Cortex of kidney (tissue), 1 donor: ENCODE data around the gene PCSK7.
"Not testable (repeated sequence)": the region's sequence is repeated elsewhere in the genome, so short reads cannot be mapped to it uniquely, and the experiment has no call there.

Source experiments
- DNase-seq: peaks from one replicate; lab custom pipeline; 2025; lab: John Stamatoyannopoulos, UW

Gene PCSK7

GRCh38 chr11:117197516-117198456, 34.1 kb downstream of the PCSK7 start:
- DNase-seq, result no peak

GRCh38 chr11:117197006-117197405, 34.9 kb downstream of the PCSK7 start:
- DNase-seq, result no peak

GRCh38 chr11:117195761-117196160, 36.1 kb downstream of the PCSK7 start:
- DNase-seq, result no peak

DNA sequence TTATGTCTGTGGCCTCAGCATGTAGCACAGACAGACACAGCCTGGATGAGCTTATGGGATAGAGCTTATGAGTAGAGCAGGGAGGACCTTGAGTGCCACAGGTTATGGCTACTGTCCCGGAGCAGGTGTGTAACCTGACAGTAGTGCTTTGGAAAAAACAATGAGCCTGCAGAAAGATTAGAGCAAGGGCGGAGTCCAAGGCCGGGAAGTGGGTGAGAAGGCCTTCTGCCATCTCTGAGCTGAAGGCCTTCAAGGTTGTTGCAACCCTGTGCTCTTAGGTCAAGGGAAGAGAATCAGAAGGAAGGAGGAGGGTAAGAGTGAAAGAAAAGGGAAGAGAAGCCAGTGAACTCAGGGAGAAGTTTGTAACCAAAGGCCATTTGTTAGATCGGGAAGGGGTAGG, 36.6 kb downstream of the PCSK7 start:
- DNase-seq, result no peak

DNA sequence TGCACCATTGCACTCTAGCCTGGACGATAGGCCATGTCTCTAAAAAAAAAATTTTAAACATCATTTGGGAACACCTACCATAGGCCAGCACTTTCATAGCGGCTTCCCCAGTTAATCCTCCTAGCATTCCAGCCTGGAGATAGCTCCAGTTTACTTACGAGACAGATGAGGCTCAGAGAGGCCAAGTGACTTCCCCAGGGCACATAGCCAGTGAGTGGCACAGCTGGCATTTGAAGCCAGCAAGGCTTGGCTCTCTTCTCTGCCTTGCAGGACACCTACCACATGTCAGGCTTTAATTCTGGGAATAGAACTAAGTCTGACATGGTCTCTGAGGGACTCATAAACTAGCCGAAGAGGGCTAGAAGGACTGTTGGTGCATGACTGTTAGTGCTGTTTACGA, 37.6 kb downstream of the PCSK7 start:
- DNase-seq, result no peak

DNA sequence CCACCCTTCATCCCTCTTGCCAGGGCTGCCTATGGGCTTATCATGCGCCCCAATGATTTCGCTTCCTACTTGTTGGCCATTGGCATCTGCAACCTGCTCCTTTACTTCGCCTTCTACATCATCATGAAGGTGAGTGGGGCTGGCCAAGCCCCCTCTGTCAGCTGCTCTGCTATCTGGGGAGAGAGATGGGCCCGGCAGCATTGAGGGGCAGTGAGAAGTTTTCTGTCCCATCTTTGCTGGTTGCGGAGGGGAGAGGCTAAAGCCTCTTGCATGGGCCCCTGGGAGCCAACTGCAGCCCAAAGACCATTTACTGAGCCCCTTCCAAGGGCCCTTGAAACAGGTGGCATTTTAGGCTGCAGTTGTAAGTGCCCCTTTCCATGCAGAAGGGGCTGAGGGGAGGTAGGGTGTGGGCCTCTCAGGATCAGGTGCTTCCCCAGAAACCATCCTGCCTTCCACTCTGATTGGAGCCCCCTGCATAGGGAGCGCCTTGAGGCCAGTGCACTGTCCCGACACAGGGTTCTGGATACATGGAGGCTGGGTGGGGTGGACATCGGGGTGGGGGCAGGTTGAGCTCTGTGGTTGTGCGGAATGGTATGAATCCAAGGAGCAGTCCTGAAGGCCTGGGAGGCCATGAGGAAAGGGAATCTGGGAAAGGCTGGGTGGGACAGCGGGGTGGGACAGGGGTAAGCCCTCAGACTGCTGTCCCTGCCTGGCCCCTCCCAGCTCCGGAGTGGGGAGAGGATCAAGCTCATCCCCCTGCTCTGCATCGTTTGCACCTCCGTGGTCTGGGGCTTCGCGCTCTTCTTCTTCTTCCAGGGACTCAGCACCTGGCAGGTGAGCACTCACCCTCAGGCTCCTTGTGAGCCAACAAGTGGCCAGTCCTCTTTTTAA, 38.5 kb downstream of the PCSK7 start:
- no peak for DNase-seq

GRCh38 chr11:117192401-117192875, 39.4 kb downstream of the PCSK7 start:
- no peak for DNase-seq

DNA sequence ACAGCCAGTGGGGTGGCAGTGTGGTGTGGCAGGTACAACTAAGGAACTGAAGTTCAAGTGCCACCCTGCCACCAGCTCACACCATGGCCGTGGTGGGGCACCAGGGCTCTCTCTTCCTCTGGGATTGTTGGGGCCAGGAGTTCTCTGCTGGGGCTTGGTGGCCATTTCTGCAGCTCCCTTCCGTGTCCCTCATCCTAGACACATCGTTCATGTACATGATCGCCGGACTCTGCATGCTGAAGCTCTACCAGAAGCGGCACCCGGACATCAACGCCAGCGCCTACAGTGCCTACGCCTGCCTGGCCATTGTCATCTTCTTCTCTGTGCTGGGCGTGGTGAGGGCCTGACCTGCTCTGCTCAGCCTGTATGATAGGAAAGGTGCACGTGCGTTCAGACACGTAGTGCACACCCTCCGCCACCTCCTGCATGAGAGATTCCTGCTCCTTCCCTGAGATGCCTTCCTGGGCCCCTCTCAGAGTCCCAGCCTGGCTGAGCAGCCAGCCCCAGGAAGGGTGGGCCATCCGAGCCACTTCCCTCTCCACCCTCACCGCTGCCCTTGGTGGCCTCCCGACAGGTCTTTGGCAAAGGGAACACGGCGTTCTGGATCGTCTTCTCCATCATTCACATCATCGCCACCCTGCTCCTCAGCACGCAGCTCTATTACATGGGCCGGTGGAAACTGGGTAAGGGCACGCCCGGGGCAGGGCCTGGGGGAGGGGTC, 40.0 kb downstream of the PCSK7 start:
- no peak for DNase-seq

- DNase-seq, result no peak
These were observed 41.8 kb downstream of the PCSK7 start for GRCh38 chr11:117189941-117190544.

DNA sequence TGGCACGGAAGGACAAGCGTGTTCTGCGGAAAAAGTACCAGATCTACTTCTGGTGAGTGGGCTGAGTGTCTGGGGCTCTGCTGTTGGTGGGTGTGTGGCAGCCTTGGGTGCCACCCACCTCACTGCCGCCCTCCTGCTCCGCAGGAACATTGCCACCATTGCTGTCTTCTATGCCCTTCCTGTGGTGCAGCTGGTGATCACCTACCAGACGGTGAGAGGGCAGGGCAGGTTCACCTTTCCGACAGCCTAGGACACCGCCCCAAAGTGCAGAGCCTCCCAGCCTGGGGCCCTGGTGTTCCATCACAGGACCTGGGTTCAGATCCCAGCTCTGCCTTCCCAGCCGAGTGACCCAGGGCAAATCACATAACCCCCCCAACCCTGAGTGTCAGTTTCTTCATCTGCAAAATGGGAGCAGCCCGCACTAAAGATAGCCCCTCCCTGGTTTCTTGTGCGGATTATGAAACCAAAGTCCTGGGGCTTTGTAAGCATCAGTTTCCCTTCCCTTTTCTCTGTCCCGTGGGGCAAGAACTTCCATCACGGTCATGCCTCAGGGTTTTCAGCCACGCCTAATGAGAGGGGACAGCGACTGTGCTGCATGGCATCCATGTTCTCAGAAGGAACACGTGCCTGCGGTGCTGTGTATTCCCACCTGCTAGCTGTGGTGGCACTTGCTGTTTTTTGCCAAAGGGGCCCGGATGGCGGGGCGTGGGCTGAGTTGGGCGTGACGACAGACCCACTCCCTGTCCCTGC, 42.5 kb downstream of the PCSK7 start:
- DNase-seq, result no peak

GRCh38 chr11:117188620-117189081, 43.2 kb downstream of the PCSK7 start:
- DNase-seq, result no peak

DNA sequence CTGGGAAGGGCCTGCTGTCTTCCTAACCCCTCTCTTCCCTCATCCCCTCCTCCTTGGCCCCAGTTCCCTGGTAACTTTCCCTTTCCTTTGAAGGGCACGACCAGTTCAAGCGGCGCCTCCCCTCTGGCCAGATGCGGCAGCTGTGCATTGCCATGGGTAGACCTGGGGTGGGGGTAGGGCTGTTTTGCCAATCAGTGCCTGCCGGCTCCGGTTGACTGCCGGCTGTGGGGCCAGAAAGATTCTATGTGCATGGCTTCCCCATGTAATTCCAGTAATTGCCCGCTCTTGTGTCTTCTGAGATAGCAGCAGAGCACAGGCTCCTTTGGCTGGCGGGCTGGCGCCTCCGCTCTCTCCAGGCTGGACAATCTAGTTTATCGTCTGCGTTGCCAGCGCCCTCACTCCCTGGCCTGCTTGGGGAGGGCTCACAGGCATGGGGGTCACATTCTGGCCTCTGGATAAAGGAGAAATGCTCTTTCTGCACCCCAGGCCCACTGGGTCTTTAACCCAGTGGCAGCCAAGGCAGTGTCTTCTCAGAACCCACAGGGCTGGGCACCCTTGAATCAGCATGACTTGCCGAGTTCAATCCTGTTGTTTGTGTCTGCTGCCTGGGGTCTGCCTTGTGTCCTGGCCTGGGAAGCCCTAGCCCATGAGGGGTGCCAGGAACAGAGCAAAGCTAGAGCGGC, 43.9 kb downstream of the PCSK7 start:
- DNase-seq, result no peak

DNA sequence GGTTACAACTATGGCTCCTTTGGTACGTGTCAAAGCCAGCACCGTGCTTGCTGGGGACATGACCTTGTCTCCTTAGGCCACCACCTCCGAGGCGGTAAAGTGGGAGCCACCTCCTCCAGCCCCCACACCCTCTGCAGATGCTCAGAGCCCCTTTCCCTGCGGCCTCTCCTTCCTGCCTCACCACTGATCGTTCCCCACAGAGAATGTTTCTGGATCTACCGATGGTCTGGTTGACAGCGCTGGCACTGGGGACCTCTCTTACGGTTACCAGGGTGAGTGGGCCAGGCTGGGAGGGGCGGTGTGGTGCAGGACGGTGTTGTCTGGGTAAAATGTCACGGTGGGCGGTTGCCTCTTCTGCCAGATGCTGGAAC, 44.5 kb downstream of the PCSK7 start:
- DNase-seq, result no peak

DNA sequence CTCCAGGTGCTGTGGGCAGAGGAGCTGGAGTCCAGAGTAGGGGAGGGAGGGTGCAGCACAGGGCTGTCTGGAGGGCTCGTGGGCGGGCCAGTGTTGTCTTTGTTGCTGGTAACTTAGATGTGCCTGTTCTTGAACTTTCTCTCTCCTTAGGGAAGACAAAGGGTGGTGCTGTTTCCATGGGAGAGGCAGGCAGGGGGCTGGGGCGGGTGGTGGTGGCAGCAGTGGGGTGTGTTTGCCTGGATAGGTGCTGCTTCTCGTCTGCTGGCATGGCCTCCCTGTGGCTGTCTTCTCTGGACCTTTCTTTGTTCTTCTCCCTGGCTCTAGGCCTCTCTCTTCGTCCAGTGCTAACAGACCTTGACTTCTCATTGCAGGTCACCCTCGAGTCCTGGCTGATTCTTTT, 44.9 kb downstream of the PCSK7 start:
- DNase-seq, result no peak

DNA sequence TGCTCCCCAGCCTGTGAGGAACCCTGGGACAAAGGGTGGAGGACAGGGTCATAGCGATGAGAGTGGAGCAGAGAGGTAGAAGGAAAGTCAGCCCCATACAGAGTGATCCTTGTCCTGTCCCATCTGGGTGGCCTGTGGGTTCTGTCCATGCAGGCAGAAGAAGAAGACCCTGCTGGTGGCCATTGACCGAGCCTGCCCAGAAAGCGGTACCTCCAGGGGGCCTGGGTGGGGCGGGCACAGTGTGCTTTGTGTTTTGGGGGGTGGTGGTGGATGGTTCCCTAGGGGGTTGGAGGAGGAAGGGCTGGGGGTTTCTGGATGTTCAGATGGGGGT, 45.5 kb downstream of the PCSK7 start:
- no peak for DNase-seq

GRCh38 chr11:117185736-117186430, 46.0 kb downstream of the PCSK7 start:
- DNase-seq, result no peak

- DNase-seq, result no peak
These were observed 48.0 kb downstream of the PCSK7 start for GRCh38 chr11:117183724-117184349.

- DNase-seq, result not testable (repeated sequence)
These were observed 48.7 kb downstream of the PCSK7 start for GRCh38 chr11:117183178-117183577.

- DNase-seq, result no peak
These were observed 49.3 kb downstream of the PCSK7 start for GRCh38 chr11:117182551-117182935.
